CD8-positive, alpha-beta memory T cell (primary cell): ENCODE measurements around the gene AGBL4. TPM values are rescaled to one million over a fixed set of nuclear protein-coding genes. Genes with fewer than 3 reads are reported as not detected.
A peak's percentile ranks its signal among the peaks of the same experiment; 100 is the strongest.

Experiments used
- CTCF ChIA-PET: fragments of 350-600 bp; sonication (Branson Sonifier 250); formaldehyde crosslinking; loops from one replicate; lab custom pipeline; 2021; ENCODE audit warnings: antibody characterized with exemption; lab: Charles Lee
- POLR2A ChIA-PET: fragments of 350-600 bp; sonication (Branson Sonifier 250); formaldehyde crosslinking; loops from one replicate; lab custom pipeline; 2021; ENCODE audit warnings: antibody characterized with exemption; lab: Charles Lee
- DNase-seq, 5 donors: peaks; one replicate each; pipeline versions ENCODE4 v3.0.0 to v3.0.0-alpha.2; 2020 to 2022; ENCODE audit warnings: mixed read lengths in 1 of 5
- H3K27ac ChIP-seq: one replicate; pipeline ENCODE4 v1.7.0; 2013; ENCODE audit warnings: low read depth, mild to moderate bottlenecking, low read length, moderate library complexity
- H3K27me3 ChIP-seq: 2 replicates; pipeline ENCODE4 v1.7.0; 2013; ENCODE audit warnings: low read length, mild to moderate bottlenecking; ENCODE audit not compliant: insufficient read depth, poor library complexity, severe bottlenecking
- H3K36me3 ChIP-seq: 2 replicates; pipeline ENCODE4 v1.7.0; 2013; ENCODE audit warnings: mild to moderate bottlenecking, low read length, moderate library complexity; ENCODE audit not compliant: insufficient read depth
- H3K4me1 ChIP-seq: 2 replicates; pipeline ENCODE4 v1.7.0; 2013; ENCODE audit warnings: mild to moderate bottlenecking, low read length, moderate library complexity; ENCODE audit not compliant: insufficient read depth
- H3K4me3 ChIP-seq: 2 replicates; pipeline ENCODE4 v1.7.0; 2013; ENCODE audit warnings: mild to moderate bottlenecking, low read length
- H3K9me3 ChIP-seq: 2 replicates; pipeline ENCODE4 v1.7.0; 2013; ENCODE audit warnings: mild to moderate bottlenecking, low read length
- H3K27ac Mint-ChIP-seq, 8 donors: one replicate each; pipeline ENCODE4 v1.8.0; 2020 to 2021; ENCODE audit warnings: mixed read lengths in 8 of 8, mild to moderate bottlenecking in 6 of 8, inconsistent platforms in 3 of 8, moderate library complexity in 3 of 8
- H3K27me3 Mint-ChIP-seq, 2 donors: one replicate each; pipeline ENCODE4 v1.8.0; 2020 to 2021; ENCODE audit warnings: mixed read lengths in 2 of 2, mild to moderate bottlenecking in 1 of 2, moderate library complexity in 1 of 2
- H3K36me3 Mint-ChIP-seq, 3 donors: one replicate each; pipeline ENCODE4 v1.8.0; 2020 to 2021; ENCODE audit warnings: mixed read lengths in 3 of 3, inconsistent platforms in 1 of 3, mild to moderate bottlenecking in 1 of 3
- H3K4me1 Mint-ChIP-seq, 3 donors: one replicate each; pipeline ENCODE4 v1.8.0; 2020 to 2021; ENCODE audit warnings: mixed read lengths in 3 of 3, inconsistent platforms in 1 of 3, mild to moderate bottlenecking in 1 of 3
- H3K4me3 Mint-ChIP-seq, 7 donors: one replicate each; pipeline ENCODE4 v1.8.0; 2020 to 2021; ENCODE audit warnings: mixed read lengths in 7 of 7, mild to moderate bottlenecking in 6 of 7, moderate library complexity in 4 of 7, inconsistent platforms in 2 of 7
- H3K9me3 Mint-ChIP-seq, 5 donors: one replicate each; pipeline ENCODE4 v1.8.0; 2020 to 2022; ENCODE audit warnings: mixed read lengths in 5 of 5, mild to moderate bottlenecking in 3 of 5, moderate library complexity in 2 of 5, inconsistent platforms in 1 of 5
- polyA plus RNA-seq: library from polyadenylated mRNA; unstranded; fragments of 300-500 nt; fragmentation: Illumina TruSeq; gene quantifications from one replicate; pipeline ENCODE4 v1.2.3, GENCODE V29; 2021
- total RNA-seq, 2 experiments: library from RNA; stranded (reverse); gene quantifications; one replicate each; pipeline ENCODE4 v1.2.3, GENCODE V29; 2021

Gene AGBL4
- total and polyA plus RNA-seq, 3 experiments from 2014 or later, result 0.22 TPM; not detected in 2

DNA sequence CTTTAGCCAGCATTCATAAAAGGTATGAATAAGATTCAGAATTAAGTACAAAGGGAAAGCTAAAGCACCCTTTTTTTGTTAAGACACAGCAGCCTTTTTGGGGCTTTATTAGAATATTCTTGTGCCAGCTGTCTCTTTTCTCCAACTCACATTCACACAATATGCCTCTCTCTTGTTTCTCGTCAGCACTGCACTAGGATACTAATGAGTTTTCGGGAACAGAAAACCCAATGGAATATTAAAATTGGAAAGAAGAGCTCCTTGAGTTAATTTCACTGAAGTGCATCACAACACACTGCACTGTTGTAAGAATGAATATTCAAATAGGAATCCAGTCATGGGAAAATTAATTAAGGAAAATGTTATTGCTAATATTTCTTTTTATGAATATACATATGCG, 836.7 kb downstream of the AGBL4 start:
- no peak for DNase-seq
- no peaks in the 10 kb centered on the region for H3K36me3 ChIP-seq
- Mint-ChIP-seq H3K36me3 (no peaks in the 10 kb centered on the region), H3K4me1 (no peaks in the 10 kb centered on the region), H3K9me3 (peaks cover 0 to 17% (median 0%) of the 10 kb centered on the region in 5 donors), H3K27me3 (peaks cover 0 to 2% of the 10 kb centered on the region in 2 donors), H3K4me3 (no peak overlapping the region), H3K27ac (no peak overlapping the region)
- H3K4me1 ChIP-seq, result no peaks in the 10 kb centered on the region
- no peaks in the 10 kb centered on the region for H3K9me3 ChIP-seq
- H3K27me3 ChIP-seq, result no peaks in the 10 kb centered on the region
- H3K4me3 ChIP-seq, result no peak overlapping the region
- no peak overlapping the region for H3K27ac ChIP-seq
- ChIA-PET POLR2A (no interaction called here), CTCF (no interaction called here)

DNA sequence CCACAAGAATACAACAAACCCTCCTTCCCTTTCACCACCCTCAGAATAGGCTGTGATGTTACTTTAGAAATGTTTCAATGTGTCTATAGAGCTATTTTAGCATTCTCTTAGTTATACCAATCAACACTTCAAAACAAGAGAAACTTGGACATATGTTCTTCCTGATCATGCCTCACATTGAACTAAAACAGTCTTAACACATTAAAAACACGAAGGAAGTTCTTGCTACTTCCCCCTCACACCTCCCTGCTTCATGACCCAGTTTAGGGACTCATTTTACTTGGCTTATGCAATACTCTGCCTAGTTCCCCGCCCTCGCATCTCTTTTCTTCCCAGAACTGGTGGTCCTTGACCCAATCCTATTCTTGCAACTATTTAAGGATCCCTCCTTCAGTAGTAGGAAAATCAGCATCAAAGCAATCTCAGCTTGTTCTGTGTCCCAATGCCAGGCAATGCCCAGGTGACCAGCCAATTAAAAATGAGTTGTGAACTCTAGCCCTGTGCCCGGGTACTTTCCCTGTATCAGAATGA, 838.2 kb downstream of the AGBL4 start:
- ChIA-PET POLR2A (no interaction called here), CTCF (no interaction called here)
- H3K27me3 ChIP-seq, result no peaks in the 10 kb centered on the region
- H3K36me3 Mint-ChIP-seq, result no peaks in the 10 kb centered on the region
- H3K27ac ChIP-seq, result no peak overlapping the region
- H3K36me3 ChIP-seq, result no peaks in the 10 kb centered on the region
- H3K4me3 ChIP-seq, result no peak overlapping the region
- peaks cover 0 to 17% (median 0%) of the 10 kb centered on the region in 5 donors for H3K9me3 Mint-ChIP-seq
- no peaks in the 10 kb centered on the region for H3K27me3 Mint-ChIP-seq
- H3K4me1 ChIP-seq, result no peaks in the 10 kb centered on the region
- no peaks in the 10 kb centered on the region for H3K9me3 ChIP-seq
- no peak for DNase-seq
- H3K4me1 Mint-ChIP-seq, result no peaks in the 10 kb centered on the region
- no peak overlapping the region for H3K27ac Mint-ChIP-seq
- no peak overlapping the region for H3K4me3 Mint-ChIP-seq

DNA sequence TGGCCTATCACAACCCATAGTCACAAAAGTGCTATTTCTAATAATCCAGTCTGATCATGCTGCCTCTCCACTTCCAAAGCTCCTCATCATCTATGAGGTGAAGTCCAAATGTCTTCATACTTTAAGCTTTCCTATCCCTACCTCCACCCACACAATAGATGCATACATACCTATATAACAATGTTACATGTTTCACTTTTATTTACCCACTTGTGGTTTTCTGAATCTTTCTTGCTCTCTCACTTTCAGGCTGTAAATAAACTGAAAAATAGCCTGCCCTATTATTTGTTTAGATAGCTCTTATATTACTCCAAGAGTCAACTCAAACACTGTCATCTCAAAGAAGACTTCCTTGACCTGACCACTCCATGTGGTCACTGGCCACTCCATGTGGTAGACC, 840.3 kb downstream of the AGBL4 start:
- no peak overlapping the region for H3K4me3 ChIP-seq
- Mint-ChIP-seq H3K9me3 (peaks cover 0 to 13% (median 0%) of the 10 kb centered on the region in 5 donors), H3K36me3 (no peaks in the 10 kb centered on the region), H3K4me1 (no peaks in the 10 kb centered on the region), H3K27me3 (no peaks in the 10 kb centered on the region), H3K4me3 (no peak overlapping the region), H3K27ac (peak overlapping the region in 1 of 8 donors; percentile 26)
- no peaks in the 10 kb centered on the region for H3K9me3 ChIP-seq
- no peak for DNase-seq
- H3K4me1 ChIP-seq, result no peaks in the 10 kb centered on the region
- H3K27me3 ChIP-seq, result no peaks in the 10 kb centered on the region
- H3K27ac ChIP-seq, result no peak overlapping the region
- CTCF ChIA-PET, result no interaction called here
- POLR2A ChIA-PET, result no interaction called here
- H3K36me3 ChIP-seq, result no peaks in the 10 kb centered on the region

DNA sequence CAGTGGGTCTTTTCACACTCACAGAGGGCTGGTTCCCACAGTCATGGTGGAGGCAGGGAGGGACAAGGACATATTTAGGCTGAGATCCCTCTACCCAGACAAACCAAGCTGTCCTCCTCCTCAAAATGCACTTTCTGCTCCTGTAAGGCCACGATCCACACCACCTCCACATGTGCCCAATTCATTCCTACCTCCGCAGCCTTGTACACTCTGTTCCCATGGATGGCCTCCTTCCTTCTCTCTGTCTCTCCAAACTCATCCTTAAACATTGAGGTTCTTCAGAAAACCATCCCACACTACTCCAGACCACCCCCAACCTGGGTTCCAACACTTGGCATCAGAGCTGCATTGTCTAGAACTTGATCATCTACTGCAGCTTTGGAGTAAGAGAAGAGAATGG, 842.7 kb downstream of the AGBL4 start:
- Mint-ChIP-seq H3K36me3 (no peaks in the 10 kb centered on the region), H3K27me3 (no peaks in the 10 kb centered on the region), H3K9me3 (peaks cover 0 to 5% (median 0%) of the 10 kb centered on the region in 5 donors), H3K27ac (peak overlapping the region in 2 of 8 donors; percentile 10 to 27), H3K4me1 (no peaks in the 10 kb centered on the region), H3K4me3 (no peak overlapping the region)
- Histone ChIP-seq H3K27me3 (no peaks in the 10 kb centered on the region), H3K36me3 (no peaks in the 10 kb centered on the region), H3K9me3 (no peaks in the 10 kb centered on the region), H3K4me1 (no peaks in the 10 kb centered on the region), H3K27ac (no peak overlapping the region), H3K4me3 (no peak overlapping the region)
- ChIA-PET CTCF (no interaction called here), POLR2A (no interaction called here)
- no peak for DNase-seq

DNA sequence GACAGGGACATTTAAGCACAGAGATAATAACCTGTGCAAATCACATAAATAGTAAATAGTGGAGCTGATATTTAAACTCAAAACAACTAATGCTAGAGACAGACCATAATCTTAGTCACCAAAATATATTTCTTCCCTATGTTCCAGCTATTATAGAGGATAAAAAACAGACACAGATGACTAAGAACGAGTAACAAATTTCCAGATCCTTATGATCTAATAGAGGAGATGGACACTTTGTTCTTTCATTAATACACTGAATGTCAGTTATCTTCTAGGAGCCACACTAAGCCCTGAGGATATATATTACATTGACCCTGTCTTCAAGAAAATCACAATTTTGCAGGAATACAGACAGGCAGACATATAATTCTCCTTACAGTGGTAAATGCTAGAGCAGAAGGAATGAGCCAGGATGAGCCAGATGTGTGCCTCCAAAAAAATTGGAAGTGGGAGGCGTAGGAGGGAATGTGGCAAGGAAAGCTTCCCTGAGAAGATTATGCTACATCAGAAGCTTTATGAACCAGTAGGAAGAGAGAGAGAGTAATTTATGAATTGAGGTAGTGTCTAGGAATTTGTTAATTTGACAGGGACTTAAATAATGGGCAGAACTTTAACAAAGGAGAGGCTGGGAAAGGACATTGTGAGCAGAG, 851.7 kb downstream of the AGBL4 start:
- H3K27me3 ChIP-seq, result no peaks in the 10 kb centered on the region
- no peaks in the 10 kb centered on the region for H3K36me3 ChIP-seq
- H3K27me3 Mint-ChIP-seq, result peaks cover 0 to 2% of the 10 kb centered on the region in 2 donors
- H3K9me3 Mint-ChIP-seq, result no peaks in the 10 kb centered on the region
- ChIA-PET POLR2A (no interaction called here), CTCF (no interaction called here)
- H3K27ac Mint-ChIP-seq, result no peak overlapping the region
- H3K9me3 ChIP-seq, result no peaks in the 10 kb centered on the region
- H3K27ac ChIP-seq, result no peak overlapping the region
- no peak overlapping the region for H3K4me3 Mint-ChIP-seq
- no peaks in the 10 kb centered on the region for H3K36me3 Mint-ChIP-seq
- no peak for DNase-seq
- no peak overlapping the region for H3K4me3 ChIP-seq
- H3K4me1 ChIP-seq, result no peaks in the 10 kb centered on the region
- H3K4me1 Mint-ChIP-seq, result no peaks in the 10 kb centered on the region

DNA sequence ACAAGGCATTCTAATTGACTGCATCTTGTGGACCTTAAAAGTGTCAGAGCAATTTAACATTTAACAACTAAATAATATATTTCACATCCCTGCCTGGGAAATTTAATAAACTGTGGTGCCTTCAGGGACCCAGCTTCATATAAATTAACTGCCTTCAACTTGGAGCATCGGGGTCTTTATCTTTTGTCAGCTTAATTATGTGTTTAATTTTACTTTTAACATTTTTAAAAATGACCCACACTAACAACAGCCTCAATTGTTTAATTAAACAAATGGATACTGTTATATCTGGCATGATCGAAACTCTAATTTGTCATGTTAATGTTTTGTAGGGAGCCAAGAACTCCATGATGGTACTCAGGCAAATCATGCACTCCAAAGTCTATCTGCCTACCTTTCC, 857.7 kb downstream of the AGBL4 start:
- H3K4me3 Mint-ChIP-seq, result no peak overlapping the region
- no peaks in the 10 kb centered on the region for H3K36me3 Mint-ChIP-seq
- peaks cover 0 to 3% (median 0%) of the 10 kb centered on the region in 5 donors for H3K9me3 Mint-ChIP-seq
- H3K27me3 ChIP-seq, result no peaks in the 10 kb centered on the region
- no peak overlapping the region for H3K4me3 ChIP-seq
- H3K4me1 ChIP-seq, result no peaks in the 10 kb centered on the region
- ChIA-PET CTCF (no interaction called here), POLR2A (no interaction called here)
- H3K27me3 Mint-ChIP-seq, result peaks cover 0 to 2% of the 10 kb centered on the region in 2 donors
- no peak overlapping the region for H3K27ac ChIP-seq
- H3K4me1 Mint-ChIP-seq, result no peaks in the 10 kb centered on the region
- H3K9me3 ChIP-seq, result no peaks in the 10 kb centered on the region
- H3K36me3 ChIP-seq, result no peaks in the 10 kb centered on the region
- no peak for DNase-seq
- no peak overlapping the region for H3K27ac Mint-ChIP-seq

DNA sequence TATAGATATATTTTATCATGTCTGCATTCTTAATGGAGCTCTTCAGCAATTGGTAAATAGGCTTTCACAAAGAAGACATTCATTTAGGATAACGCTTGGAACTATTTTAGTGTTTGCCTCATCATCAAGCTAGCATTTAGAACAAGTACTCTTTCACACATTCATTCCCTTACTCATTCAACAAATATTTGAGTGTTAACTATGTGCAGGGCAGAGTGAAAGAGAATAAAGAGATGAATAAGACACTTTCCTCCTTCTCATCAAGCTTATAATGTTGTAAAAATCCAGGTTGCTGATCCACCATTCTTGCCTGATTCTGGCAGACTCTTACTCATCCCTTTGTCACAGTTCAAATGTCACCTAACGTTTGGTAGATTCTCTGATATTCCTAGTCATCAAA, 860.7 kb downstream of the AGBL4 start:
- Histone ChIP-seq H3K4me3 (no peak overlapping the region), H3K4me1 (no peaks in the 10 kb centered on the region), H3K27ac (no peak overlapping the region)

DNA sequence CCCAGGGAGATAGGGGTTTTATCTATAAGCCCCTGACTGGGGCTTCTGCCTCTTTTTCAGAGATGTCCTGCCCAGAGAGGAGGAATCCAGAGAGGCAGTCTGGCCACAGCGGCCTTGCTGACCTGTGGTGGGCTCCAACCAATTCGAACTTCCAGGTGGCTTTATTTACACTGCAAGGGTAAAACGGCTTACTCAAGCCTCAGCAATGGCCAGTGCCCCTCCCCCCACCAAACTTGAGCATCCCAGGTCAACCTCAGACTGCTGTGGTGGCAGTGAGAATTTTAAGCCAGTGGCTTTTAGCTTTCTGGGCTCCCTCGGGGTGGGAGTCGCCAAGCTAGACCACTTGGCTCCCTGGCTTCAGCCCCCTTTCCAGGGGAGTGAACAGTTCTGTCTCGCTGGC, 863.1 kb downstream of the AGBL4 start:
- CTCF ChIA-PET, result no interaction called here
- no peak for DNase-seq
- Histone ChIP-seq H3K4me1 (no peaks in the 10 kb centered on the region), H3K9me3 (no peaks in the 10 kb centered on the region), H3K36me3 (no peaks in the 10 kb centered on the region), H3K27ac (no peak overlapping the region), H3K27me3 (no peaks in the 10 kb centered on the region), H3K4me3 (no peak overlapping the region)
- no peak overlapping the region for H3K4me3 Mint-ChIP-seq
- no peaks in the 10 kb centered on the region for H3K36me3 Mint-ChIP-seq
- POLR2A ChIA-PET, result no interaction called here
- peaks cover 0 to 6% (median 2%) of the 10 kb centered on the region in 5 donors for H3K9me3 Mint-ChIP-seq
- H3K27me3 Mint-ChIP-seq, result no peaks in the 10 kb centered on the region
- no peaks in the 10 kb centered on the region for H3K4me1 Mint-ChIP-seq
- no peak overlapping the region for H3K27ac Mint-ChIP-seq

More for the DNA sequence above, 860.7 kb downstream of the AGBL4 start:
- no peaks in the 10 kb centered on the region for H3K27me3 ChIP-seq
- no peaks in the 10 kb centered on the region for H3K36me3 Mint-ChIP-seq
- no peaks in the 10 kb centered on the region for H3K36me3 ChIP-seq
- no peak overlapping the region for H3K4me3 Mint-ChIP-seq
- ChIA-PET POLR2A (no interaction called here), CTCF (no interaction called here)
- no peak for DNase-seq
- H3K27ac Mint-ChIP-seq, result no peak overlapping the region
- H3K4me1 Mint-ChIP-seq, result no peaks in the 10 kb centered on the region
- no peaks in the 10 kb centered on the region for H3K9me3 ChIP-seq
- peaks cover 0 to 2% of the 10 kb centered on the region in 2 donors for H3K27me3 Mint-ChIP-seq
- H3K9me3 Mint-ChIP-seq, result peaks cover 0 to 5% (median 0%) of the 10 kb centered on the region in 5 donors
